GM12873 (cell line): ENCODE measurements around the gene SCARB1.

Source experiments
- TF ChIP-seq, protein P1 (sequence below): IDR thresholded peaks from 2 replicates; pipeline ENCODE4 v1.5.1; 2012; ENCODE audit warnings: low read depth, mild to moderate bottlenecking, moderate library complexity, low read length, control low read depth; ENCODE audit not compliant: insufficient read depth; ENCODE audit errors: missing control alignments

SCARB1 gene

GRCh38 chr12:124855275-124855957, 8.2 kb downstream of the SCARB1 start:
- TF ChIP-seq, protein P1, sequence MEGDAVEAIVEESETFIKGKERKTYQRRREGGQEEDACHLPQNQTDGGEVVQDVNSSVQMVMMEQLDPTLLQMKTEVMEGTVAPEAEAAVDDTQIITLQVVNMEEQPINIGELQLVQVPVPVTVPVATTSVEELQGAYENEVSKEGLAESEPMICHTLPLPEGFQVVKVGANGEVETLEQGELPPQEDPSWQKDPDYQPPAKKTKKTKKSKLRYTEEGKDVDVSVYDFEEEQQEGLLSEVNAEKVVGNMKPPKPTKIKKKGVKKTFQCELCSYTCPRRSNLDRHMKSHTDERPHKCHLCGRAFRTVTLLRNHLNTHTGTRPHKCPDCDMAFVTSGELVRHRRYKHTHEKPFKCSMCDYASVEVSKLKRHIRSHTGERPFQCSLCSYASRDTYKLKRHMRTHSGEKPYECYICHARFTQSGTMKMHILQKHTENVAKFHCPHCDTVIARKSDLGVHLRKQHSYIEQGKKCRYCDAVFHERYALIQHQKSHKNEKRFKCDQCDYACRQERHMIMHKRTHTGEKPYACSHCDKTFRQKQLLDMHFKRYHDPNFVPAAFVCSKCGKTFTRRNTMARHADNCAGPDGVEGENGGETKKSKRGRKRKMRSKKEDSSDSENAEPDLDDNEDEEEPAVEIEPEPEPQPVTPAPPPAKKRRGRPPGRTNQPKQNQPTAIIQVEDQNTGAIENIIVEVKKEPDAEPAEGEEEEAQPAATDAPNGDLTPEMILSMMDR = no peak

- TF ChIP-seq, protein P1 = no peak
Measured at GRCh38 chr12:124854637-124855184, 9.0 kb downstream of the SCARB1 start.

- TF ChIP-seq, protein P1 = no peak
Measured at GRCh38 chr12:124853781-124854636, 9.7 kb downstream of the SCARB1 start.

- TF ChIP-seq, protein P1 = no peak
Measured at GRCh38 chr12:124852911-124853427, 10.7 kb downstream of the SCARB1 start.

GRCh38 chr12:124852329-124852831, 11.3 kb downstream of the SCARB1 start:
- TF ChIP-seq, protein P1 = no peak

DNA sequence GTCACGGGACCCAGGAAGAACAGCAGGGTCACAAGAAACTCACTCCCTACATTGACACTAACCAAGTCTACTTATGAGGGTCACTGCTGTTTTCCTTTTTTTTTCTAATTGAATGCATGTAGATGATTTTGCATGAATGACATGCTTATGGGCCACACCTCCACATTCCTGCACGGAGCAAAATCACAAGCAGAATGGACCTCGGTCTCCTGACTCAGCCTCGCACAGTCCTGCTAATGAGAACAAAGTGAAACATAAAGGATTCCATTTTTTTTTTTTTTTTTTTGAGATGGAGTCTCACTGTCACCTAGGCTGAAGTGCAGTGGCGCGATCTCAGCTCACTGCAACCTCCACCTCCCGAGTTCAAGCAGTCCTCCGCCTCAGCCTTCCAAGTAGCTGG, 12.3 kb downstream of the SCARB1 start:
- TF ChIP-seq, protein P1 = no peak

DNA sequence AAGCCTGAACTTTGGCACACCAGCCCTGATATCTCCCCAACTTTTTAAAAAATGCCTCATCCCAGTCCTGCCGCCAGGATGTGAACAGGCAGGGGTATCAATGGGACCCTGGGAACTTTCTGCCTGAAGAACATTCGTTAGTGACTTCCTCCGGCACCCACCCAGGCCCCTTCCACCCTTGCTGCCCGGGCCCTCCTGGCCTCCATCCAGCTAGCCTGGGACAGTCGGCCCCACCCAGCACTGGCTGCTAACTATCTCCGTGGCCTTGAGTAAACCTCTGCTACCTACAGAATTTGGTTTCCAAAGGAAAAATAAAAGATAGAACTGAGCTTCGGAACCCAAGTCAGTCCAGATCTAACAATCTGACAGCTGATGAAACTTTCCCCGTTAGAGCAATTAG, 14.3 kb downstream of the SCARB1 start:
- TF ChIP-seq, protein P1 = no peak
